Measurements from ENCODE around the gene SLC15A3.
A peak's percentile ranks its signal among the peaks of the same experiment; 100 is the strongest.
"Not testable (repeated sequence)": the region's sequence is repeated elsewhere in the genome, so short reads cannot be mapped to it uniquely, and the experiment has no call there.

The SLC15A3 gene

GRCh38 chr11:60910281-60910687 is 41.7 kb downstream of the SLC15A3 start:
- no peak for TF ChIP-seq ZFX (IDR thresholded peaks at IDR 0.05)
- TF ChIP-seq CTCF (conservative IDR thresholded peaks at IDR 0.05), result no peak
- no peak overlapping the region for H3K27ac ChIP-seq

DNA sequence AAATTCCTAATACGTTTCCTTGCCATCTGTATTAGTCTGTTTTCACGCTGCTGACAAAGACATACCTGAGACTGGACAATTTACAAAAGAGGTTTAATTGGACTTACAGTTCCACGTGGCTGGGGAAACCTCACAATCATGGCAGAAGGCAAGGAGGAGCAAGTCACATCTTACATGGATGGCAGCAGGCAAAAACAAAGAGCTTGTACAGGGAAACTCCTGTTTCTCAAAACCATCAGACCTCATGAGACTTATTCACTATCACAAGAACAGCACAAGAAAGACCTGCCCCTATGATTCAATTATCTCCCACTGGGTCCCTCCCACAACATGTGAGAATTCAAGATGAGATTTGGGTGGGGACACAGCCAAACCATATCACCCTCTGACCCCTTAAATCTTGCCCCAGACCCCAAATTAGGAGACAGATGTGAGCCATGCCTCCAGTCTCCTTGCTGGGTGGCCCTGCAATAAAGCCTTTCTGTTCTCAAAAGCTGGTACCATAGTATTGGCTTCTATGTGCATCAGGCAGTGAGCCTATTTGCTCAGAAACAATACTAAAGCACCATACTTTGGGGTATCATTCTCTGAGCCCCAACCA is 42.2 kb downstream of the SLC15A3 start:
- not testable (repeated sequence) for H3K27ac ChIP-seq

DNA sequence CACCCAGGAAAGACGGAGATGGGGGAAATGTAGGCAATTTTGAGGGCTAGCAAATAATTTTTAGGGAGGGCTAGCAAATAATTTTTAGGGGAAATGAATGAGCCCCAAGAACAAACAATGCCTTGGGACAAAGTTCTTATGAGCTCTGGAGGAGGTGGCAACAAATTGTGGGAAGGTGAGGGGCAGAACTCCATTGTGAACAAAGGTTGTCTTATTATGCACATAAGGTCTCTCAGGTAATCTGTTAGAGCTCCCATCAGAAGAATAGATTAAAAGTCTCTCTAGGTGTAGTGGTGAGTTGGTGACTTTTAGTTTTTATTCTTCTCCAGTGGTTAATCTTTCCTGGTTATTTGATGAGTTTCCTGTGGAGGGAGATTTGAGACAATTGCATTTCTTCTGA is 43.2 kb downstream of the SLC15A3 start:
- H3K27ac ChIP-seq, result no peak overlapping the region
- TF ChIP-seq CTCF (conservative IDR thresholded peaks at IDR 0.05), result no peak
- no peak for TF ChIP-seq ZFX (IDR thresholded peaks at IDR 0.05)

GRCh38 chr11:60906132-60906972 is 45.6 kb downstream of the SLC15A3 start, which contains the start of gene PRPF19:
PRPF19 (minus strand) TSS chr11:60906585; CDS start chr11:60906382, 203 bp downstream.
- TF ChIP-seq CTCF (conservative IDR thresholded peaks at IDR 0.05) (no peak), ZFX (IDR thresholded peaks at IDR 0.05) (peak; percentile 73)
- peak within 1 kb of the TSS; percentile 99 for H3K27ac ChIP-seq

GRCh38 chr11:60905551-60906113 is 46.3 kb downstream of the SLC15A3 start:
- TF ChIP-seq ZFX (IDR thresholded peaks at IDR 0.05) (no peak), CTCF (conservative IDR thresholded peaks at IDR 0.05) (no peak)
- H3K27ac ChIP-seq, result peak overlapping the region; percentile 99

DNA sequence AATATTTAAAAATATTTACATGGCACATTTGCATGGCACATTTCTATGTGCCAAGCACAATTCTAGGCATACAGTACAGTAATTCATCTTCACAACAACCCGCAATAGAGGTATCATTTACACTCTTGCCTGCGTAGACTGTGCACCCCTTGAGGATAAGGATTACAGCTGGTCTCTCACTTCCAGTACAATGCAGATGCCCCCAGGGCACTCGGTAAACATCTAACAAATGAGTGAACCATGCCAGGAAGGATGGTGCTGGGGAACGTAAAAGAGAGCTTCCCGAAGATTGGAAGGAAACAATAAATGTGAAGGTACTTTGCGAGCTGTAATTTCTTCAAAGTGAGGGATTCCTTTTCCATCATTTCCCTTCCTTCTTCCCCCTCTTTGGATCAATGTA is 46.9 kb downstream of the SLC15A3 start:
- TF ChIP-seq CTCF (conservative IDR thresholded peaks at IDR 0.05) (no peak), ZFX (IDR thresholded peaks at IDR 0.05) (no peak)
- H3K27ac ChIP-seq, result peak overlapping the region; percentile 99; the same call in 1 of the 2 replicates

GRCh38 chr11:60902625-60903024 is 49.4 kb downstream of the SLC15A3 start:
- no peak overlapping the region for H3K27ac ChIP-seq
- TF ChIP-seq CTCF (conservative IDR thresholded peaks at IDR 0.05) (no peak), ZFX (IDR thresholded peaks at IDR 0.05) (no peak)

All from C4-2B (cell line).